Liver (tissue), 3 donors: ENCODE results near the gene GRIK1.

Experiments used
- ATF3 ChIP-seq: IDR thresholded peaks from 2 replicates; pipeline ENCODE4 v1.6.1; 2016; ENCODE audit warnings: antibody characterized with exemption
- CTCF ChIP-seq: fragments of 150-350 bp; IDR thresholded peaks from 2 replicates; pipeline ENCODE4 v1.5.1; 2017; ENCODE audit warnings: improper control_type of control experiment, low read depth, low read length; ENCODE audit not compliant: missing input control
- EGR1 ChIP-seq, 2 donors: IDR thresholded peaks; 2 replicates each; pipeline ENCODE4 v1.6.1; 2016 to 2018; ENCODE audit warnings: antibody characterized with exemption in 2 of 2, low read depth in 2 of 2
- HNF4G ChIP-seq: IDR thresholded peaks from 2 replicates; pipeline ENCODE4 v1.6.1; 2016; ENCODE audit warnings: antibody characterized with exemption
- JUND ChIP-seq, 2 donors: IDR thresholded peaks; 2 replicates each; pipeline ENCODE4 v1.6.1; 2016; ENCODE audit warnings: antibody characterized with exemption in 2 of 2
- MAX ChIP-seq: IDR thresholded peaks from 2 replicates; pipeline ENCODE4 v1.6.1; 2016; ENCODE audit warnings: antibody characterized with exemption
- NR2F2 ChIP-seq: IDR thresholded peaks from 2 replicates; pipeline ENCODE4 v1.6.1; 2016; ENCODE audit warnings: antibody characterized with exemption
- RAD21 ChIP-seq, 2 donors: IDR thresholded peaks; 2 replicates each; pipeline ENCODE4 v1.6.1; 2016; ENCODE audit warnings: antibody characterized with exemption in 2 of 2, mild to moderate bottlenecking in 2 of 2
- REST ChIP-seq: IDR thresholded peaks from 2 replicates; pipeline ENCODE4 v1.6.1; 2016; ENCODE audit warnings: antibody characterized with exemption, mild to moderate bottlenecking
- SP1 ChIP-seq: IDR thresholded peaks from 2 replicates; pipeline ENCODE4 v1.6.1; 2018; ENCODE audit warnings: antibody characterized with exemption, mild to moderate bottlenecking
- TAF1 ChIP-seq: conservative IDR thresholded peaks from 2 replicates; pipeline ENCODE4 v1.6.1; 2016; ENCODE audit warnings: antibody characterized with exemption, mild to moderate bottlenecking
- donor health status: healthy.
- donor health status: healthy.

GRCh38 chr21:29549614-29550013, 390.2 kb downstream of the GRIK1 start:
- TF ChIP-seq ATF3 (no peak), CTCF (no peak), NR2F2 (no peak), REST (no peak), MAX (no peak), RAD21 (IDR thresholded peaks at IDR 0.05) (no peak), SP1 (no peak), EGR1 (IDR thresholded peaks at IDR 0.05; ENCODE audit: low read depth in 2 of 2) (no peak), TAF1 (no peak), JUND (IDR thresholded peaks at IDR 0.05) (no peak), HNF4G (no peak)
